H4 (cell line): ENCODE results near the gene PDHB. TPM values are rescaled to one million over a fixed set of nuclear protein-coding genes. Genes with fewer than 3 reads are reported as not detected.

Source experiments
- DNase-seq: peaks from one replicate; pipeline ENCODE4 v3.0.0-alpha.2; 2015; ENCODE audit warnings: low spot score
- total RNA-seq: library from RNA; depleted of rRNA; stranded (reverse); fragments of >200 nt; shearing (Covaris generic); gene quantifications from 2 replicates; pipeline ENCODE4 v1.2.3, GENCODE V29; 2014; rRNA removed

PDHB gene
- total RNA-seq, 1 experiment from 2014 or later, result 172 TPM

- no peak for DNase-seq
These were observed 30.0 kb downstream of the PDHB start for GRCh38 chr3:58403513-58404109.

GRCh38 chr3:58398669-58399333, 34.8 kb downstream of the PDHB start:
- DNase-seq, result no peak

GRCh38 chr3:58394339-58394738, 39.3 kb downstream of the PDHB start:
- DNase-seq, result no peak

- DNase-seq, result no peak
These were observed 41.5 kb downstream of the PDHB start for GRCh38 chr3:58392181-58392580.

- DNase-seq, result no peak
These were observed 42.3 kb downstream of the PDHB start for GRCh38 chr3:58391156-58391865.

- peak; percentile 75 for DNase-seq
These were observed 45.0 kb downstream of the PDHB start for GRCh38 chr3:58388550-58389091.

GRCh38 chr3:58387650-58388546, 45.7 kb downstream of the PDHB start:
- no peak for DNase-seq

GRCh38 chr3:58386626-58387365, 46.8 kb downstream of the PDHB start:
- no peak for DNase-seq

GRCh38 chr3:58384381-58385090, 49.1 kb downstream of the PDHB start:
- DNase-seq, result no peak

GRCh38 chr3:58383904-58384303, 49.7 kb downstream of the PDHB start:
- peak; percentile 97 for DNase-seq

- peak; percentile 87 for DNase-seq
These were observed 50.2 kb downstream of the PDHB start for GRCh38 chr3:58383476-58383875.

GRCh38 chr3:58379351-58380073, 54.1 kb downstream of the PDHB start:
- DNase-seq, result no peak

GRCh38 chr3:58377750-58378149, 55.9 kb downstream of the PDHB start:
- no peak for DNase-seq

Other genes starting within 250 kb of the PDHB start
- not detected in 2 replicates for gene DNASE1L3, start 222.9 kb downstream of the PDHB start, total RNA-seq
- gene ABHD6, start 196.0 kb downstream of the PDHB start, total RNA-seq, result 7.8 and 10.8 TPM in 2 replicates
- 6.2 and 12.0 TPM in 2 replicates for gene RPP14, start 127.6 kb downstream of the PDHB start, total RNA-seq
- 7.1 and 24.6 TPM in 2 replicates for gene HTD2, start 127.3 kb downstream of the PDHB start, total RNA-seq
- gene PXK, start 100.9 kb downstream of the PDHB start, total RNA-seq, result 41.7 and 48.8 TPM in 2 replicates
- gene KCTD6, start 58.3 kb upstream of the PDHB start, total RNA-seq, result 7.9 and 11.1 TPM in 2 replicates
- 3.8 and 5.7 TPM in 2 replicates for gene ACOX2, start 103.4 kb upstream of the PDHB start, total RNA-seq
- not detected in 2 replicates for gene FAM107A, start 143.6 kb upstream of the PDHB start, total RNA-seq
- gene FAM3D, start 232.9 kb upstream of the PDHB start, total RNA-seq, result 0.17 TPM in 1 of 2 replicates, not detected in the other